ENCODE measurements around the gene SEC24A. TPM values are rescaled to one million over a fixed set of nuclear protein-coding genes. Genes with fewer than 3 reads are reported as not detected.
A peak's percentile ranks its signal among the peaks of the same experiment; 100 is the strongest.

The SEC24A gene
- total RNA-seq, 2 experiments from 2014 or later: 29.3 to 30.5 TPM

DNA sequence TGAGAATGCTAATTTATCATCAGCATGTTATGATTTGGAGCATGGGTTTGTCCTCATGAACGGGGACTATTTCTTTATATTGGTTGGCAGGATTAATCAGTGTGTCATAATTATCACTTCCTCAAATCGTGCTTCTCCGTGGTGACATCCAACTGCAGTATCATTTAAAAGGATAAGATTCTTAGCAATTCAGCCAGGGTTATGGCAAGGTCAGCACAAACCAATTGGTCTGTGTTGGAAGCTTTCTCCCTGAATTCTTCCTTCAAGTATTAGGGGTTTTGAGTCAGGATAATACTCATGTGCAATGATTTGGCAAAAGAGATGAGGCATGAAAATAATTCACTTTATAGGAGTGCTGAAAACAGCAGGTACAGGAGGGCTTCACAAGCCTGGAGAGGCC lies 84.2 kb downstream of the SEC24A start:
- intact Hi-C loops (cut with micrococcal nuclease): no loop called here
- no peaks in the 10 kb centered on the region for H3K27me3 Mint-ChIP-seq
- no peak overlapping the region for H3K27ac Mint-ChIP-seq
- TF ChIP-seq CTCF (IDR thresholded peaks at IDR 0.05): no peak
- DNase-seq (no peak), ATAC-seq (no peak)
- ChIA-PET POLR2A (interaction anchor here (0.6 to 0.8 kb wide), 2 partner anchors 8 to 167 kb away, joined by 3 read pairs; no protein-coding TSS in a partner anchor), CTCF (no interaction called here)
- H3K9me3 Mint-ChIP-seq: no peaks in the 10 kb centered on the region
- no peaks in the 10 kb centered on the region for H3K36me3 Mint-ChIP-seq (ENCODE audit: low read depth)
- no peak overlapping the region for H3K4me3 Mint-ChIP-seq
- H3K4me1 Mint-ChIP-seq (ENCODE audit: low read depth): peaks cover 3% of the 10 kb centered on the region

GRCh38 chr5:134735243-134735642 lies 86.7 kb downstream of the SEC24A start:
- H3K4me1 Mint-ChIP-seq (ENCODE audit: low read depth): peaks cover 14% of the 10 kb centered on the region
- H3K4me3 Mint-ChIP-seq: no peak overlapping the region
- ChIA-PET POLR2A (interaction anchor here (0.7 to 1.4 kb wide), 3 partner anchors 41 to 558 kb away, joined by 3 to 6 read pairs (median 4); partner anchors contain the start of genes PCBD2 and SKP1), CTCF (interaction anchor here (1.0 to 2.0 kb wide), 3 partner anchors 23 to 169 kb away, joined by 3 to 7 read pairs (median 5); partner anchors contain the start of genes DDX46 and PCBD2)
- no peaks in the 10 kb centered on the region for H3K27me3 Mint-ChIP-seq
- DNase-seq: peak; percentile 18
- H3K27ac Mint-ChIP-seq: no peak overlapping the region
- no peaks in the 10 kb centered on the region for H3K9me3 Mint-ChIP-seq
- no peak for ATAC-seq
- intact Hi-C loops (cut with micrococcal nuclease): no loop called here
- peaks cover 7% of the 10 kb centered on the region for H3K36me3 Mint-ChIP-seq (ENCODE audit: low read depth)
- no peak for TF ChIP-seq CTCF (IDR thresholded peaks at IDR 0.05)

DNA sequence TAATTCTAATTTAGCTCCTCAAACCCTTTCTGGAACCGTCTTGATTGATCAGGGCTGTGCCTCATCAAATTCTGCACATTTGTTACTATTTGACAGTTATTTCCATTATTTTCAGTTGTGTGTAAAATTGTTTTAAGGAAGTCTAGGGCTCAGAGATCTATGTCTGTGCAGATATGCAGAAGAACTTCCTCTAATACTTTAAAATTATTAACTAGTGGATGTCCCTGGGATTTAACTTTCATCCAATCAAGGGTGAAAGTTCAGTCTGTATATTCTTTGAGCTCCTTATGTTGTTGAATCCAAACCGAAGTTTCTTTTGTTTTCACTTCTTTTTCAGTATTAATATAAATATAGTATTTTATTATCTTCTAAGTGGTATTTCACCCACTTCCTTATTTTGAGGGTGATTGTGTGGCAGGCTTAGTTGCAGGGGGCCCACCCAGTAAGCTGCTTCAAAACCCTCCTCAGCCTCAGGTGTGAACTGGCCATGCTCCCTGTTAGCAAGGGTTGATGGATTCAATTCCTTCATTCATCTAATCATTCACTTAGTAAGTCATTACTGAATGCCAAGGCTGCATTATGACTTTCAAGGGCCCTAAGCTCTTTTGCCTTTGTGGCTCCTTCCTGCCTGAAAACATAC lies 87.7 kb downstream of the SEC24A start:
- H3K4me3 Mint-ChIP-seq: no peak overlapping the region
- ATAC-seq (no peak), DNase-seq (no peak)
- no peak overlapping the region for H3K27ac Mint-ChIP-seq
- POLR2A ChIA-PET: interaction anchor here (0.6 to 1.4 kb wide), 5 partner anchors 12 to 168 kb away, joined by 3 to 6 read pairs (median 3); partner anchors contain the start of gene PCBD2
- intact Hi-C loops (cut with micrococcal nuclease): no loop called here
- H3K36me3 Mint-ChIP-seq (ENCODE audit: low read depth): peaks cover 7% of the 10 kb centered on the region
- CTCF ChIA-PET: interaction anchor here (1.3 to 2.0 kb wide), 2 partner anchors 22 to 149 kb away, joined by 7 to 10 read pairs; partner anchors contain the start of gene DDX46
- peaks cover 14% of the 10 kb centered on the region for H3K4me1 Mint-ChIP-seq (ENCODE audit: low read depth)
- H3K9me3 Mint-ChIP-seq: no peaks in the 10 kb centered on the region
- TF ChIP-seq CTCF (IDR thresholded peaks at IDR 0.05): no peak
- no peaks in the 10 kb centered on the region for H3K27me3 Mint-ChIP-seq

- H3K4me3 Mint-ChIP-seq: peak within 1 kb of the TSS; percentile 91
Observed at GRCh38 chr5:134738133-134738962, 89.8 kb downstream of the SEC24A start, which contains the start of gene CAMLG. Gene CAMLG (plus strand): TSS chr5:134738548. CDS start chr5:134738621, 73 bp downstream.

More at GRCh38 chr5:134738133-134738962, 89.8 kb downstream of the SEC24A start, which contains the start of gene CAMLG:
- ChIA-PET CTCF (interaction anchor here (0.6 to 6.4 kb wide), 10 partner anchors 10 to 171 kb away, joined by 3 to 77 read pairs (median 3); partner anchors contain the start of genes DDX46 and PCBD2), POLR2A (interaction anchor here (0.6 to 4.8 kb wide), 17 partner anchors 9 to 368 kb away, joined by 3 to 65 read pairs (median 4); partner anchors contain the start of genes C5orf24, DDX46 and PCBD2)
- intact Hi-C loops (cut with micrococcal nuclease): no loop called here
- Mint-ChIP-seq H3K36me3 (ENCODE audit: low read depth) (peaks cover 9% of the 10 kb centered on the region), H3K27me3 (no peaks in the 10 kb centered on the region), H3K27ac (peak within 1 kb of the TSS; percentile 86), H3K9me3 (no peaks in the 10 kb centered on the region), H3K4me1 (ENCODE audit: low read depth) (peaks cover 18% of the 10 kb centered on the region)
- peak; percentile 98 for DNase-seq
- TF ChIP-seq CTCF (IDR thresholded peaks at IDR 0.05): peak; percentile 59
- peak; percentile 97 for ATAC-seq
